Stimulated activated CD8-positive, alpha-beta memory T cell treated with anti-CD3 and anti-CD28 coated beads, Interleukin-7, amount 100 ng/mL, for 4 hours (primary cell): ENCODE data around the gene CHTOP.

Experiments
- DNase-seq, 2 donors: peaks; one replicate each; pipeline ENCODE4 v3.0.0-alpha.2; 2020; ENCODE audit warnings: low read depth in 2 of 2

The CHTOP gene

DNA sequence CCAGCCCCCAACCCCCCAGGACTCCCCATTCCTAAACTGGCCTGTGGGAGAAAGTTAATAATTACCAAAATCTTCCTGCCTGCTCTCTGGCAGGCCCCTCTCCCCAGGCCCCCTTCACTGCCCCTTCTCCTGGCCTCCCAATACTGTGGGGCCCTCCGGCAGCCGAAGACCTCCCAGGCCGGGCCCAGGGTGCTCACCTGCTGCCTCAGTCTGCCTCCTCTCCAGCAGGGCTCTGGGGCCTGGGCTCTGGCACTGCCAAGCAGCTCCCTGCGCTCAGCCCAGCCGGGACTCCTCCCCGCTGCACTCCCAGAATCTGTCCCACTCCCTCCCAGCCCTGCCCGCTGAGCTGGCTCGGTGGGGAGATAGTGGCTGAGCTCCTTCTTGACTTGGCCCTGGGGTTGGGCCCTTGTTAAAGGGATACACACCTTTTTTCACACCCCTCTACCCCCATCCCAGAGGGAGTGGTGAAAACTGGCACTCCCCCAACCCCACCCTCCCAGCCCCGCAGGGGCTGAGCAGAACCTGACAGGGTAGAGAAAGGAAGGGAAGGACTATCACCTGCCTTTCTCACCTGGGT is 21.0 kb upstream of the CHTOP start, which contains the start of gene S100A16:
Gene S100A16 (minus strand): TSS at position 383 of the 577 bp plus-strand sequence. CDS start 4,986 bp downstream, outside the sequence.
- DNase-seq = no peak

DNA sequence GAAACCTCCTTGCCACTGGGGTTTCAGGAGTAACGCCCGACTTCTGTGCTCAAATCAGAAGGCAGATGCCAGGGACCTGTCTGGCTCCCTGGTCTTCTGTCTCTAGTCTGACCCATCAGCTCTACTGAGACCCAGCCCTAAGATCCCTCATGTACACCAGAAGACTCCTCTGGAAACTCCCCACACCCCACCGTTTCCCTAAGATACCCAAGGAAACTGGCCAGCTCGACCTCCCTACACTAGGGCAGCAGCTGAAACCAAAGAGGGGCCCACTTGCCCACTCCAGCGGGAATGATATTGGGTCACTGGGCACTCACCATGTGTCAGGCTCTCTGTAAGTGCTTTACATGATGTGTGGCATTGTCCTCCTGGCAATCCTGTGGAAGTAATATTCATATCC is 20.5 kb upstream of the CHTOP start:
- no peak for DNase-seq

- DNase-seq = no peak
Measured at GRCh38 chr1:153614189-153614900, 19.5 kb upstream of the CHTOP start.

- DNase-seq = no peak
Measured at GRCh38 chr1:153614906-153615305, 19.0 kb upstream of the CHTOP start.

GRCh38 chr1:153615406-153615805 is 18.5 kb upstream of the CHTOP start:
- DNase-seq = no peak

GRCh38 chr1:153616144-153616916 is 17.5 kb upstream of the CHTOP start, which contains the start of gene S100A14:
Gene S100A14, minus strand, starts transcription at chr1:153616325. Its CDS starts 467 bp downstream, at chr1:153615858.
- DNase-seq = no peak

DNA sequence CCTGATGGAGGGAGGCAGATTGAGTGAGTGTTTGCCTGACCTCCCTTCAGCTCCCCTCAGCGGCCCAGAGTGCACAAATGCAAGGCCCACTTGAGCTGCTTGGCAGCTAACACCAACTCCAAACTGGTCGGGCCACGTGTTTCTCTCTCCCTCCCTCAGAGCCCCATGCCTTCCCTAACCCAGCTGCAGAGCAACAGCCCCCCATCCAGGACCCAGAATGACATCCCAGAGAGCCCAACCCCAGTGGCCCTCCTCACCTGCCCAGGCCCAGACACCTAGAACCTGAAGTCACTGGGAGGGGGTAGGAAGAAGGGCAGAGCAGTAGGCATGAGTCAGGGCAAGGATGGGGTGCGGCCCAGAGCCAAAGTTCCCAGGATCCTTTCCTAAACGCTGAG is 17.0 kb upstream of the CHTOP start:
- no peak for DNase-seq

GRCh38 chr1:153617663-153618062 is 16.2 kb upstream of the CHTOP start:
- DNase-seq = peak in 1 of 2 donors; percentile 61

- no peak for DNase-seq
Measured at GRCh38 chr1:153619171-153619570, 14.7 kb upstream of the CHTOP start.

GRCh38 chr1:153623101-153623500 is 10.8 kb upstream of the CHTOP start:
- no peak for DNase-seq

- no peak for DNase-seq
Measured at GRCh38 chr1:153624965-153625611, 8.8 kb upstream of the CHTOP start.

DNA sequence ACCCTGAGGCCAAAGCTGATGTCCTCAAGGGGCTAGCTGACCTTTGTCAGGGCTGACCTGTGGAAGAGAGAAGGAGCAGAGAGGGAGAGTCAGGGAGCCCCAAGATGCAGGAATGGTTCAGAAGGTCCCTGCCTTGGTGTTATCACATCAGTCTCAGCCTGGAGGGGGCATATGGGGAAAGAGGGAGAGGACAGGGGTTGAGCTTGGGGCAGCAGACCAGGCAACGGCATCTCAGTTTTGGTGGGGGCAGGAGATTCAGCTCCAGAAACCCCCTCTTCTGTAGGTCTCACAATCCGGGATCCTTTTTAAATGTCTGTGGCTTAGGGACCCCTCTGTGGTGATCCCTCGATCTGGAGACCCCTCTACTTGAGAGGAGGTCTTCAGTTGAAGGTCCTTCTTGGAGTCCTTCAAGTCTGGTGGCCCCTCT is 7.4 kb upstream of the CHTOP start:
- no peak for DNase-seq

- DNase-seq = no peak
Measured at GRCh38 chr1:153626904-153627714, 6.8 kb upstream of the CHTOP start, which contains the start of gene S100A13. Gene S100A13, minus strand, starts transcription at chr1:153627505. Its CDS starts 1,033 bp downstream, at chr1:153626472.

- no peak for DNase-seq
Measured at GRCh38 chr1:153627715-153628626, 5.9 kb upstream of the CHTOP start, which contains the start of gene S100A1. Gene S100A1, plus strand, starts transcription at chr1:153628434. Its CDS starts 2,088 bp downstream, at chr1:153630522.

- DNase-seq = no peak
Measured at GRCh38 chr1:153628638-153629342, 5.1 kb upstream of the CHTOP start.

GRCh38 chr1:153629343-153629665 is 4.6 kb upstream of the CHTOP start:
- no peak for DNase-seq

DNA sequence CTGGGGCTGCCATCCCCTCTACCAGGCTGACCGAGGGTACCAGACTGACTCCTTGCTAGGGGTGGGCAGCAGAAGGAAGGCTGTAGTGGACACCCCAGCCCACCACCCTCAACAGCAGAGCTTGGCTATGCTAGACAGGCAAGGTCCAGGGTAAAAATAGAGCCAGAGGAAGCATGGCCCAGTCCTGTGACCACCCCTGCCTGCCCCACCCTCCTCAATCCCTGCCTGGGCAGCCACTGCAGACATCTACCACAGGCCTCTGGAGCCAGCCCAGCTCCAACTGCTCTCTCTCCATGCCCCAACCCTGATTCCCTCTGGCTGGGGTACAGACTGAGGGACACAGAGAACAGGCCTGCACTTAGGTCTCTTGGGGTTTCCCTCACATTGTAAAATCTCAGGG is 3.9 kb upstream of the CHTOP start:
- DNase-seq = no peak

DNA sequence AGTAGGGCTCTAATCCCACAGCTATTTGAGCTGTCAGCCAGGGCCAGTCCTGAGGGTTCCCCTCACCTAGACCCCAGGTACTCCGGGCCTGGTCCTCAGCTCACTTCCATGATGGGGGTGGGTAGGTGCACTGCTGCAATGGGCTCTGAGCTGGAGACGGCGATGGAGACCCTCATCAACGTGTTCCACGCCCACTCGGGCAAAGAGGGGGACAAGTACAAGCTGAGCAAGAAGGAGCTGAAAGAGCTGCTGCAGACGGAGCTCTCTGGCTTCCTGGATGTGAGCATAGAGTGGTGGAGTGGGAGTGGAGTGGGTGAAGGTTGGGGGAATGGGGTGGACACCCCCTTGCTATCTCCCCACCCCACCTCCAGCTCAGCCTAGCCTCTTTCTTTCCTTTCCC is 3.5 kb upstream of the CHTOP start:
- no peak for DNase-seq
